Fibroblast of skin of right biceps (primary cell): Measurements from ENCODE around the gene FAM81B.
"Not testable (repeated sequence)": the region's sequence is repeated elsewhere in the genome, so short reads cannot be mapped to it uniquely, and the experiment has no call there.

Source experiments
- DNase-seq: peaks from one replicate; pipeline ENCODE4 v3.0.0-alpha.2; 2013

The FAM81B gene

GRCh38 chr5:95390812-95391492 lies at the start of gene FAM81B:
TSS of gene FAM81B (plus strand) at chr5:95391366. CDS start at chr5:95391390, 24 bp downstream.
- peak; percentile 56 for DNase-seq

- not testable (repeated sequence) for DNase-seq
Observed at GRCh38 chr5:95341444-95341843, 49.7 kb upstream of the FAM81B start.

GRCh38 chr5:95347506-95348120 lies 43.6 kb upstream of the FAM81B start:
- DNase-seq: no peak

DNA sequence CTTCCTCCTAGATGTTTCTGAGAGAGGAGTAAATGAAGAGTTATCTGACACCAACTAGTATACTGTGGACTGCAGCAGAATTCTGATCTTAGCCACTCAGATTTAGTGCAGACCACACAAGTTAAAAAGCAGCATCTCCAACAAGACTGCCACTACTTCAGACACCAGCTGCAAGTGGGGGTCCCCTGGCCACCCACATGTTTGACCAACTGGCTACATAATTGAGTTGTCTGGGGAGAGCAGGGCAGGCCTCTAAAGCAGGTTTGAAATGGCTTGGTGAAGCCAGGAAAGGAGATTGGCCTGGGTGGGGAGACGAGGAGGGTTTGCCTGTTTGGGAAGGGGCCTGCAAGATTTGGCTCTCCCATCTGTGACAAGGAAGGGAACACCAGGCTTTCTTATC lies 40.5 kb upstream of the FAM81B start:
- DNase-seq: no peak

- no peak for DNase-seq
Observed at GRCh38 chr5:95352691-95353090, 38.5 kb upstream of the FAM81B start.

DNA sequence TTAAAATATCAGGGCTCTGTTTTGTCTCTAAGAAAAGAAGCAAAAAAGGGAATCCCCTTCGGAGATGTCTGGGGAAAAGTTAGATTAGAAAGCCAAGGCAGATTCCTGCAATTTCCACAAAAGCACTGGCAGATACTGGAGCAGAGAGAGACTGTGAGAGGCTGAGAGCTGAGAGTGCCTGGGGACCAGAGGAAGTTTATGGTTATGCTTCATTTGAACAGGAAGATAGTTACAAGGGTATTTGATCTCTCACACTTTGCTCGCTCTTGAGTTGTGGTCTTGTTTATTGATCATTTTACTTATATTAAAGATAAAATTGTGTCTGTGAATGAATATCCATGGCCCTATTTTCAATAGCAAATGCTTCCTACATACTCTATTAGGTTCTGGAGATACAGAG lies 32.8 kb upstream of the FAM81B start:
- no peak for DNase-seq

DNA sequence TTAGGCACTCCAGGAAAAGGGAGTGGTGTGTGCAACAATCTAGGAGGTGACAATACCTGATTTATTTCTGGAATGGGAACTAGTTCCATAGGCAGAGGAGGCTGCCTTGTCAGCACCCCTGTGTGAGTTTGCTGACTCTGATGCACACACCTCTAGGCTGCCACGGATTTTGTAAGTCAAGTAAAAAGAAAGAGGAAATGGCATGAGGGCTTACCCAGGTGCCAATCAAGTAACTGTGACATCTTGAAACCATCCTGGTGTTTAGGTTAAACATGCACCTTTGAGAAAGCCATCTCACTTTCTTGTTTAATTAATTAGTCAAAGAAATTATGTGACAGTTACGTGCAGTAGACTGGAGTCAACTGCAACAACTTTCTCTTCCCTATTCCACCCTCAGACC lies 32.3 kb upstream of the FAM81B start:
- no peak for DNase-seq

GRCh38 chr5:95360667-95361066 lies 30.5 kb upstream of the FAM81B start:
- not testable (repeated sequence) for DNase-seq

DNA sequence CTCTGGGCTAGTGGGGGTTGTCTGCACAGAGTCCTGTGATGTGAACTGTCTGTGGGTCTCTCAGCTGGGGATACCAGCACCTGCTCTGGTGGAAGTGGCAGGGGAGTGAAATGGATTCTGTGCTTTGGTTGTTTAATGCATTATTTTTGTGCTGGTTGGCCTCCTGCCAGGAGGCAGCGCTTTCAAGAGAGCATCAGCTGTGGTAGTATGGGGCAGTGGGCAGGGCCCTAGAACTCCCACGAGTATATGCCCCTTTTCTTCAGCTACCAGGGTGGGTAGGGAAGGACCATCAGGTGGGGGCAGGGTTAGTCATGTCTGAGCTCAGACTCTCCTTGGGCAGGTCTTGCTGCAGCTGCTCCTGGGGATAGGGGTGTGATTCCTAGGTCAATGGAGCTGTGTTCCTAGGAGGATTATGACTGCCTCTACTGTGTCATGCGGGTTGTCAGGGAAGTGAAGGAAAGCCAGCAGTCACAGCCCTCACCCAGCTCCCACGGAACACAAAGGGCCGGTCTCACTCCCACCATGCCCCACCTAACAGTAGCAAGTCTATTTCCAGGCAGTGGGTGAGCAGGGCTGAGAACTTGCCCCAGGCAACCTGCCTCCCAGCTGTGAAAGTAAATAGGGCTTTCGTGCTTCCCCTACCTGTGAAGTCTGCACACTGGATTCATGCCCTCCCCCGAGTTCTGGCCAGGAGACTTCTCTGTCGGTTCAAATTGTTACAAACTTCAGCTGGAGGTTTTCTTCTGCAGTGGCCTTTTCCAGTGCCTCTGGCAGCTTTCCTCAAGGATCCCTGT lies 25.7 kb upstream of the FAM81B start:
- no peak for DNase-seq

- no peak for DNase-seq
Observed at GRCh38 chr5:95369782-95370181, 21.4 kb upstream of the FAM81B start.

DNA sequence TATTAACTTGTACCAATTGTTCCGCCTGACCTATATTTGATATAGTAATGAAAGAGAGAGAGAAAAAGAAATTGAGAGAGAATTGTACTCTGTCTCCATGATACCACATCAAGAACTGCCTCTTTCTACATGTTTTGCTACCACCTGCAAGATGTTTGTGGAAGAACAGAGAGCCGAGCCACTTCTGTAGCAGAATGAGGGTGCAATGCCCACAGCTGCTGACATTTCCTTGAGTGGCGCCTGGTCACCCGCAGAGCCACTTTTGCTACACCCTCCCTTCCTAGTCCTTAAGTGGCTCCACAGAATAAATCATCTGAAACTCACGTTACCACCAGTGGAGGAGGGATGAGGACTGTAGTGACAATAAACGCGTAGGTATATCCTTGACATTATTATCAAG lies 17.1 kb upstream of the FAM81B start:
- DNase-seq: no peak

DNA sequence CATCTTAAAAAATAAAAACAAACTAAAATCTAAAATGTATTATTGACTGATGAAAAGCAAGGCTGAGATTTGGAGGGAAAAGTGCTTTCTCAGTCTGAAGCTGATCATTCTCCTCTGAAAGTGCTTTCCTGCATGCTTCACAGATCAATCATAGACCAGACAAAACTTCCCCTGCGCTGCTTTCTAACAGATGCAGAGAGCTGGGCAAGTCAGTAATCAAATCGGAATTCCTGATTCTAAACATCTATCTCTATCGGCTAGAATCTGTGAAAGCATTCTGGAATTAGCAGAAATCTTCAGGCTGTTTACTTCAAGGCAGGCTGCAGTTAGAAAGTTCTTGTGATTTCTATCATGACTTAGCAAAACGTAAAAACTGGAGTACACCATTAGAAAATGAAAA lies 15.6 kb upstream of the FAM81B start:
- peak; percentile 22 for DNase-seq

- no peak for DNase-seq
Observed at GRCh38 chr5:95379133-95379532, 12.0 kb upstream of the FAM81B start.

GRCh38 chr5:95380103-95380628 lies 11.0 kb upstream of the FAM81B start:
- no peak for DNase-seq

GRCh38 chr5:95382801-95383200 lies 8.4 kb upstream of the FAM81B start:
- no peak for DNase-seq

- DNase-seq: no peak
Observed at GRCh38 chr5:95384485-95385213, 6.5 kb upstream of the FAM81B start.

- no peak for DNase-seq
Observed at GRCh38 chr5:95385334-95385733, 5.8 kb upstream of the FAM81B start.

- DNase-seq: not testable (repeated sequence)
Observed at GRCh38 chr5:95391965-95392364, 799 bp downstream of the FAM81B start.

DNA sequence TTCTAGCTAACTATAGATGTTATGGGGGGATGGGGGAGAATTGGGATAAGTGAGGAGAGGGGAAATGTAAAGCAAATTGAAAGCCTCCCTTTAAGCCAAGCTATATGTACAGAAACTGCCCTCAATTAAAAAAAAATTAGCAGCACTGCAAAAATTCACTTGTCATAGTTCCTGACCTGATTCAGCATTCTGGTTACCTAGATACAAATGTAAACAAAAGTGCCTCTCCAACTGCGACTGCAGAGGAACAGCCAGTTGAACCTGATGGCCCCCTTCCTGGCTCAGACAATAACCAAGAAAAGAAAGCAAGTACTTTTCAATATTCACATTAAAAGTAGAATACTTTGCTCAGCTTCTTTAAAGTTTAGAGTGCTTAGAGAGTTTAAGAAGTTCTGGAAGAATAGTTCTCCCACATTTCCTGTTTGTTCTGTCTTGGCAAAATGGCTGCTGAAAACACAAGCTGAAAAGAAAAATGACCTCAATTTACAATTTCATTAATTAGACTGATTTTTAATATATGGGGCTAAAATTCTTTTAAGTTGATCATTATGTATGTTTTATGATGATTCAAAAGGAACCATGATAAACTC lies 1.5 kb downstream of the FAM81B start:
- DNase-seq: peak; percentile 24

GRCh38 chr5:95393279-95393678 lies 2.1 kb downstream of the FAM81B start:
- no peak for DNase-seq

DNA sequence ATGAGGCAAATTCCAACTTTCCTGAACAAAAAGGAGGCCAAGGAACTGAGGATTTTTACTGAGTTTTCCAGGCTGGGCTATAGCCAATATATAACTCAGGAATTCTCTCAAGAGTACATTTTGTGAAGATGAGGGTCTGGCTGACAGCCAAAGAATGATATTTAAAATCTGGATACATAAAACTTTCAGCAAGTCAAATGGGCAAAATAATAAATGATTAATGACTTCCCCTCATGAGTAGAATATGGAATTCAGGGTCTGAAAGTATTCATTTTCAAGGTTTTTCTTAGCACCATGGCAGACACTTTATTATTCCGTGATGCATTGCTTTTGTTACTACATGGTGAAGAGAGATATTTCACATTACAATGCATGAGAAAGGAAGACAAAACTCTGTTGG lies 7.8 kb downstream of the FAM81B start:
- DNase-seq: peak; percentile 65

DNA sequence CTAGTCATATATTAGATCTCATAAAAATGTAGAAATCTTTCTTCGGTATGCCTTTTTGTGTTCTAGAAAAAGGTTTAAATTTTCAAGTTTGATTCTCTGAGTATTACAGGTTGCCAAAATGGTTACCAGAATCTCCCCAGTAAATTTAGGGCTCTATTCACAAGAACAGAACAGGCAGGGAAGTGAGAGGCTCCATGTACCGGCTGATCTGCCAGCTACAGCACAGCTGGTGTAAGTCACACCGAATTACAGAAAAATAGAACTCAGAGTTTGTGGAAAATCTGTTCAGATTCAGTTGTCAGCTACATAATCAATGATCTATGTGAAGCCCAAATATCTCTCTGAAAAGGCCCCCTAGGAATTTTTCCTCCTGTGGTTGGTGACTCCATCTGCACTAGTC lies 10.5 kb downstream of the FAM81B start:
- no peak for DNase-seq

- DNase-seq: peak; percentile 32
Observed at GRCh38 chr5:95403996-95404395, 12.8 kb downstream of the FAM81B start.
